Naive B cell (primary cell): ENCODE results near the gene MBNL2. TPM values are rescaled to one million over a fixed set of nuclear protein-coding genes. Genes with fewer than 3 reads are reported as not detected.

Source experiments
- ATAC-seq, 2 donors: fragments of 150-1000 bp; cut with Tn5 transposase; 2 replicates each; pipeline ENCODE4 v1.10.0; 2021; ENCODE audit warnings: low read depth in 2 of 2, mild to moderate bottlenecking in 2 of 2, moderate library complexity in 2 of 2
- DNase-seq: peaks from one replicate; pipeline ENCODE4 v3.0.0; 2022
- H3K27ac Mint-ChIP-seq, 6 donors: one replicate each; pipeline ENCODE4 v1.8.0; 2020 to 2022; ENCODE audit warnings: mild to moderate bottlenecking in 6 of 6, mixed read lengths in 6 of 6, moderate library complexity in 5 of 6, inconsistent platforms in 2 of 6
- H3K27me3 Mint-ChIP-seq, 3 donors: one replicate each; pipeline ENCODE4 v1.8.0; 2021 to 2022; ENCODE audit warnings: mixed read lengths in 3 of 3, mild to moderate bottlenecking in 1 of 3
- H3K36me3 Mint-ChIP-seq, 2 donors: one replicate each; pipeline ENCODE4 v1.8.0; 2020 to 2022; ENCODE audit warnings: mixed read lengths in 2 of 2, inconsistent platforms in 1 of 2, mild to moderate bottlenecking in 1 of 2
- H3K4me1 Mint-ChIP-seq, 3 donors: one replicate each; pipeline ENCODE4 v1.8.0; 2020 to 2022; ENCODE audit warnings: mixed read lengths in 3 of 3, inconsistent platforms in 1 of 3, mild to moderate bottlenecking in 1 of 3, moderate library complexity in 1 of 3
- H3K4me3 Mint-ChIP-seq, 8 donors: one replicate each; pipeline ENCODE4 v1.8.0; 2020 to 2022; ENCODE audit warnings: mild to moderate bottlenecking in 8 of 8, mixed read lengths in 8 of 8, moderate library complexity in 8 of 8, inconsistent platforms in 2 of 8
- H3K9me3 Mint-ChIP-seq, 7 donors: one replicate each; pipeline ENCODE4 v1.8.0; 2020 to 2022; ENCODE audit warnings: mixed read lengths in 7 of 7, mild to moderate bottlenecking in 5 of 7, inconsistent platforms in 2 of 7, moderate library complexity in 1 of 7
- polyA plus RNA-seq, 6 donors: library from polyadenylated mRNA; unstranded; fragments of 300-500 nt; fragmentation: Illumina TruSeq; gene quantifications; one replicate each; pipeline ENCODE4 v1.2.3, GENCODE V29; 2021; ENCODE audit warnings: low read depth in 6 of 6

The MBNL2 gene
- polyA plus RNA-seq, 6 donors from 2014 or later = 18.2 to 36.1 (median 21.3) TPM

- peak overlapping the region in 2 of 6 donors; percentile 60 to 64 for H3K27ac Mint-ChIP-seq
- H3K4me3 Mint-ChIP-seq = no peak overlapping the region
- no peak for DNase-seq
- no peak for ATAC-seq
- H3K4me1 Mint-ChIP-seq = peaks cover 0 to 27% (median 25%) of the 10 kb centered on the region in 3 donors
- no peaks in the 10 kb centered on the region for H3K36me3 Mint-ChIP-seq
- H3K27me3 Mint-ChIP-seq = no peaks in the 10 kb centered on the region
- no peaks in the 10 kb centered on the region for H3K9me3 Mint-ChIP-seq
Observed at GRCh38 chr13:97327506-97328221, 105.5 kb downstream of the MBNL2 start.

GRCh38 chr13:97328222-97328790, 106.2 kb downstream of the MBNL2 start:
- H3K27me3 Mint-ChIP-seq = no peaks in the 10 kb centered on the region
- H3K27ac Mint-ChIP-seq = peak overlapping the region in 1 of 6 donors; percentile 64
- H3K9me3 Mint-ChIP-seq = no peaks in the 10 kb centered on the region
- H3K4me3 Mint-ChIP-seq = no peak overlapping the region
- DNase-seq = no peak
- H3K4me1 Mint-ChIP-seq = peaks cover 0 to 29% (median 24%) of the 10 kb centered on the region in 3 donors
- ATAC-seq = no peak
- H3K36me3 Mint-ChIP-seq = no peaks in the 10 kb centered on the region

GRCh38 chr13:97329331-97329730, 107.2 kb downstream of the MBNL2 start:
- DNase-seq = no peak
- ATAC-seq = no peak
- peaks cover 0 to 24% (median 20%) of the 10 kb centered on the region in 3 donors for H3K4me1 Mint-ChIP-seq
- H3K36me3 Mint-ChIP-seq = no peaks in the 10 kb centered on the region
- no peak overlapping the region for H3K27ac Mint-ChIP-seq
- no peaks in the 10 kb centered on the region for H3K9me3 Mint-ChIP-seq
- H3K27me3 Mint-ChIP-seq = no peaks in the 10 kb centered on the region
- no peak overlapping the region for H3K4me3 Mint-ChIP-seq

GRCh38 chr13:97330448-97330847, 108.3 kb downstream of the MBNL2 start:
- Mint-ChIP-seq H3K36me3 (peaks cover 0 to 4% of the 10 kb centered on the region in 2 donors), H3K27me3 (no peaks in the 10 kb centered on the region), H3K27ac (no peak overlapping the region), H3K4me3 (no peak overlapping the region), H3K9me3 (no peaks in the 10 kb centered on the region), H3K4me1 (peaks cover 0 to 17% (median 15%) of the 10 kb centered on the region in 3 donors)
- DNase-seq (no peak), ATAC-seq (no peak)

GRCh38 chr13:97332742-97333141, 110.6 kb downstream of the MBNL2 start:
- no peaks in the 10 kb centered on the region for H3K9me3 Mint-ChIP-seq

GRCh38 chr13:97333983-97334382, 111.8 kb downstream of the MBNL2 start:
- Mint-ChIP-seq H3K27me3 (no peaks in the 10 kb centered on the region), H3K4me3 (no peak overlapping the region), H3K27ac (no peak overlapping the region), H3K36me3 (peaks cover 0 to 4% of the 10 kb centered on the region in 2 donors), H3K9me3 (no peaks in the 10 kb centered on the region), H3K4me1 (peaks cover 0 to 11% (median 5%) of the 10 kb centered on the region in 3 donors)
- no peak for DNase-seq
- no peak for ATAC-seq

More at GRCh38 chr13:97332742-97333141, 110.6 kb downstream of the MBNL2 start:
- DNase-seq = no peak
- Mint-ChIP-seq H3K27me3 (no peaks in the 10 kb centered on the region), H3K4me1 (peaks cover 0 to 11% (median 8%) of the 10 kb centered on the region in 3 donors), H3K27ac (peak overlapping the region in 3 of 6 donors; percentile 6 to 70 (median 15)), H3K4me3 (no peak overlapping the region), H3K36me3 (peaks cover 0 to 4% of the 10 kb centered on the region in 2 donors)
- ATAC-seq = no peak

- H3K4me1 Mint-ChIP-seq = peaks cover 0 to 5% (median 5%) of the 10 kb centered on the region in 3 donors
- no peak overlapping the region for H3K4me3 Mint-ChIP-seq
- no peak overlapping the region for H3K27ac Mint-ChIP-seq
- peaks cover 0 to 4% of the 10 kb centered on the region in 2 donors for H3K36me3 Mint-ChIP-seq
- H3K9me3 Mint-ChIP-seq = no peaks in the 10 kb centered on the region
- no peak for ATAC-seq
- H3K27me3 Mint-ChIP-seq = no peaks in the 10 kb centered on the region
- DNase-seq = no peak
Observed at GRCh38 chr13:97334690-97335089, 112.6 kb downstream of the MBNL2 start.

GRCh38 chr13:97335488-97336134, 113.5 kb downstream of the MBNL2 start:
- H3K27ac Mint-ChIP-seq = no peak overlapping the region
- peaks cover 0 to 5% (median 0%) of the 10 kb centered on the region in 3 donors for H3K4me1 Mint-ChIP-seq
- peaks cover 0 to 4% of the 10 kb centered on the region in 2 donors for H3K36me3 Mint-ChIP-seq

GRCh38 chr13:97337985-97338499, 115.9 kb downstream of the MBNL2 start:
- Mint-ChIP-seq H3K4me3 (no peak overlapping the region), H3K9me3 (no peaks in the 10 kb centered on the region), H3K27me3 (no peaks in the 10 kb centered on the region), H3K4me1 (no peaks in the 10 kb centered on the region), H3K36me3 (peaks cover 0 to 4% of the 10 kb centered on the region in 2 donors), H3K27ac (no peak overlapping the region)
- DNase-seq = no peak
- no peak for ATAC-seq

More at GRCh38 chr13:97335488-97336134, 113.5 kb downstream of the MBNL2 start:
- H3K4me3 Mint-ChIP-seq = no peak overlapping the region
- H3K27me3 Mint-ChIP-seq = no peaks in the 10 kb centered on the region
- DNase-seq (no peak), ATAC-seq (no peak)
- H3K9me3 Mint-ChIP-seq = no peaks in the 10 kb centered on the region

GRCh38 chr13:97338571-97338970, 116.4 kb downstream of the MBNL2 start:
- DNase-seq = no peak
- Mint-ChIP-seq H3K4me3 (no peak overlapping the region), H3K9me3 (no peaks in the 10 kb centered on the region)

GRCh38 chr13:97339019-97339987, 117.2 kb downstream of the MBNL2 start:
- Mint-ChIP-seq H3K36me3 (peaks cover 4 to 5% of the 10 kb centered on the region in 2 donors), H3K27ac (no peak overlapping the region), H3K4me3 (no peak overlapping the region), H3K9me3 (no peaks in the 10 kb centered on the region), H3K4me1 (no peaks in the 10 kb centered on the region), H3K27me3 (no peaks in the 10 kb centered on the region)
- DNase-seq = no peak
- no peak for ATAC-seq

More at GRCh38 chr13:97338571-97338970, 116.4 kb downstream of the MBNL2 start:
- Mint-ChIP-seq H3K36me3 (peaks cover 4% of the 10 kb centered on the region in 2 donors), H3K4me1 (no peaks in the 10 kb centered on the region), H3K27me3 (no peaks in the 10 kb centered on the region), H3K27ac (no peak overlapping the region)
- no peak for ATAC-seq

- Mint-ChIP-seq H3K27ac (no peak overlapping the region), H3K9me3 (no peaks in the 10 kb centered on the region), H3K4me1 (no peaks in the 10 kb centered on the region), H3K4me3 (no peak overlapping the region), H3K27me3 (no peaks in the 10 kb centered on the region), H3K36me3 (peaks cover 5% of the 10 kb centered on the region in 2 donors)
- ATAC-seq = no peak
- DNase-seq = no peak
Observed at GRCh38 chr13:97339988-97340749, 118.0 kb downstream of the MBNL2 start.
